Measurements from ENCODE around the gene TMEM44.

The TMEM44 gene

DNA sequence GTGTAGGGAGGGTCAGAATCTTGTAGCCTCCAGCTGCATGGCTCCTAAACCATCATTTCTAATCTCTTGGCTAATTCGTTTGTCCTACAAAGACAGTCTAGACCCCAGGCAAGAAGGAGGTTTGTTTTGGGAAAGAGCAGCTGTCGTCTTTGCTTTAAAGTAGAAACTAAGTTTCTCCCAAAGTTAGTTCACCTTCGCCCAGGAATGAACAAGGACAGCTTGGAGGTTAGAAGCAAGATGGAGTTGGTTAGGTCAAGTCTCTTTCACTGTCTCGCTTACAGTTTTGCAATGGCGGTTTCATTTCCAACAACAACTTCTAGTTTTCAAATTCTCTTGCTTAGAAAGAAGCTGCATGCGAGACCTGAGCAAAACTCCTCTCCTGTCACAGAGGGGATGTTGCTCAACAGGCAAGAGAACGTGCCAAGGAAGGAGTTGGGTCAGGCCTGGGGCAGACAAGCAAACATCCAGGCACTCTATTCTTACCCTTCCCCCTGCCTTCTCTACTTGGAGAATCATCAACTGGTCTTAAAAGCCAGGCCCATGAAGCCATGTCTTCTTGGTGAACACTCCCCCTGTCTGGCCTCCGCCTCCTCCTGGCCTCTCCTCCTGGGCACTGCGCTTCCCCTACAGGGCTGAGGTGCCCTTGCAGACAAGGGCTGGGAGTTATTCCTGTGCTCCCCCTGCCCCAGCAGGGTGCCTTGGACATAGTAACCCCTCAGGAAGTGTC is 57.6 kb downstream of the TMEM44 start:
- no peak for DNase-seq

GRCh38 chr3:194574639-194575483 is 58.4 kb downstream of the TMEM44 start:
- no peak for DNase-seq

DNA sequence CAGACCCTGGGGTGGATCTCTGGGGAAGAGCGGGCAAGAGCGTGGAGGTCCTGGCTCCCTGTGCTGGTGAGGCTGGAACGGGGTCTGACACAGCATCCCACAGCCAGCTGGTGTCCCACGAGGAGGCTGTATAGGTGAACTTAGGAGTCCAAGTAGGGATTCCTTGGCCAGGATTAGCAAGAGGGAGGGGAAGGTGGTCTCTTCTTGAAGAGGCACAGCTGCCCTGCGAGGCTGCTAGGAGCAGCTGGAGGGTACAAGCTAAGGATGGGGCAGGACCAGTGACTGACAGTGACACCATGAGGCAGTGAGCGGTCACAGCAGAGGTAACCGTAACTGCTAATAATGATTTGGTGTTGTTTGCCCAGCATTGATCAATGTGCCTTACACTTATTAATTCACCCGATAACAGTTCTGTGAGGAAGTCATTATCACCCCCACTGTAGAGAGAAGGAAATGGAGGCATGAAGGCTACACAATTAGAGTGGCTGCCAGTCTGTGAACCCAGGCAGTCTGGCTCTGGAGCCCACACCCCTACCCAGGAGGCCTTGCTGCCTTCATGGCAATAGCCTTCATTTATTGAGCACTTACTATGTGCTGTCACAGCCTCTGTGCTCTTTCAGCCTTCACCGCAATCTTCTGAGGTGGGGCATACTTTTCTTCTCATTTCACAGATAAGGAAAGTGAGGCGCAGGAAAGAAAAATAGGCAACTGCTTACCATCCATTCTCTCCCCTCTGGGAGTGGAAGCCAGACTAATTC is 59.4 kb downstream of the TMEM44 start:
- DNase-seq, result no peak

GRCh38 chr3:194572944-194573491 is 60.2 kb downstream of the TMEM44 start:
- no peak for DNase-seq

DNA sequence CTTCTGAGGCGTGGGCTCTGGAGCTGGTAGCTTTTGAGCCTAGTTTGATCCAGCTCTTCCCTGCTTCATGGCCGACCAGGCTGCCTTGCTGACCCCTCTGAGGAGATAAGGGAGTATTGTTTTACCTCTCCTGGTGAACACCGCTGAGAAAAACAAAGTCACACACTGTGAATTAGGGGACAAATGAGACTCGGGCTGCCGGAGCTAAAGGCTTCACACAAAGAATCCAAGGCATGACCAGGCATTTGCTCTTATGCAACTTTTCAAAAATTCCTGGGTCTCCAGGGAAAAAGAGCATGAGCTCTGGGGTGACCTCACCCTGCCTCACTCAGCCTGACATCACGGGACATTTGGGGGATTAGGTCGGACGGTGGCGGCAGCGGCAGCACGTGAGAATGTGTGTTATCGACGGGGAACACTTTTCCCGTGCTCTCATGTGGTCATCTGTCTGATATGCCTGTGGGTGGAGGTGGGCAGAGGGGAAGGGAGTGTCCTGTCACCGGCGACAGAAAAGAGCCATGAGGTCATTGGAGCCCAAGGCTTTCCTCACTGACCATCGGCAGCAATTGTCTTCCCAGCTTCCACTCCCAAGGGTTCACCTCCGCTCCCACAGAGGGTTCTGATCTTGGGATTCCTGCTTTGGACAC is 61.0 kb downstream of the TMEM44 start:
- DNase-seq, result no peak

- no peak for DNase-seq
These were observed 61.6 kb downstream of the TMEM44 start for GRCh38 chr3:194571491-194572142.

DNA sequence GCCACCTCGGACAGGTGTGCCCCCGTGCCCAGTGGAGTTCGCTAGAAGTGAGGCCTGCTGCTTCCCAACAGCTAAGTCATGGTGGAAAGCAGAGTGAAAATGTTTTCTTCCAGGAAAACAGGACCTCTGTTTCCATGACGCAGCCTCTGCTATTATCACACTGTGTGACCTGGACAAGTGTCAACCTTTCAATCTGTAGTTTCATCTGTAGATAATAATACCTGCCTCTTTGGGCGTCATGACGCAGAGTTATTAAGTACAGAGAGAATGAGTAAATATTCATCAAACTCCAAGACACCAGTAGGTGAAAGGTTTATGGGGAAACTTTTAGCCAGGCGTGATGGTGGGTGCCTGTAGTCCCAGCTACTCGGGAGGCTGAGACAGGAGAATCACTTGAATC is 62.3 kb downstream of the TMEM44 start:
- DNase-seq, result no peak

- no peak for DNase-seq
These were observed 63.0 kb downstream of the TMEM44 start for GRCh38 chr3:194570235-194570634.

DNA sequence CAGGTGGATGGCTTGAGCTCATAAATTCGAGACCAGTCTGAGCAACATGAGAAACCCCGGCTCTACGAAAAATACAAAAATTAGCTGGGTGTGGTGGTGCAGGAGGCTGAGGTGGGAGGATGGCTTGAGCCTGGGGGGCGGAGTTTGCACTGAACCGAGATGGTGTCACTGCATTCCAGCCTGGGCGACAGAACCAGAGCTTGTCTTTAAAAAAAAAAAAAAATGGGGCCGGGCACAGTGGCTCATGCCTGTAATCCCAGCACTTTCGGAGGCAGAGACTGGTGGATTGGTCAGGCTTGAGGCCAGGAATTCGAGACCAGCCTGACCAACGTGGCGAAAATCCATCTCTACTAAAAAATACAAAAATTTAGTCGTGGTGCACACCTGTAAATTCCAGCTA is 64.0 kb downstream of the TMEM44 start:
- no peak for DNase-seq

DNA sequence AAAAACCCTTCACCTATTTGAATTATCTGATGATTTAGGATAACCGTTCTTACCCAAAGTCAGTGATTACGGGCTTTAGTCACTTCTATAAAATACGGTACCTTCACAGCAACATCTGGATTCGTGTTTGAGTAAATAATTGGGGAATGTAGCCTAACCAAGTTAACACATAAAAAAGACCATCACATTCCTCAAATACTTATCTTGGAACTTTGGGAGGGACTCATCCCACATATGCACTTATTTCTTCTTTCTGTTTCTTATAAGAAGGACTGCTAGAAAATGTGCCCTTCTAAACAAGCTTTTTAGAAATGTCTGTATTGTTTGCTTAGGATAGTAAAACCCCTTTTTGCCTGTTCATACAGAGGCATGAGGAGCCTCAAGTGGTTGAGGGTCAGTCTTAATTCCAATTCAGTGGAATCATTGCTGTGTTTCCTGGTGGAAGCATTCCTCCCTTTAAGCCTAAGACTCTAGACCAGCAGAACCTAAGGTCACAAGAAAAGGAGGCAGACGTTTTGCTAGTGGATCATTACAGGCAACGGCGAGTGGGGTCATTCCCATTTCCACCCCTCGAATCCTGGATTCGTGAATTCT is 67.5 kb downstream of the TMEM44 start:
- DNase-seq, result no peak

- DNase-seq, result no peak
These were observed 70.2 kb downstream of the TMEM44 start for GRCh38 chr3:194562986-194563385.

- no peak for DNase-seq
These were observed 71.8 kb downstream of the TMEM44 start for GRCh38 chr3:194561306-194561974.

DNA sequence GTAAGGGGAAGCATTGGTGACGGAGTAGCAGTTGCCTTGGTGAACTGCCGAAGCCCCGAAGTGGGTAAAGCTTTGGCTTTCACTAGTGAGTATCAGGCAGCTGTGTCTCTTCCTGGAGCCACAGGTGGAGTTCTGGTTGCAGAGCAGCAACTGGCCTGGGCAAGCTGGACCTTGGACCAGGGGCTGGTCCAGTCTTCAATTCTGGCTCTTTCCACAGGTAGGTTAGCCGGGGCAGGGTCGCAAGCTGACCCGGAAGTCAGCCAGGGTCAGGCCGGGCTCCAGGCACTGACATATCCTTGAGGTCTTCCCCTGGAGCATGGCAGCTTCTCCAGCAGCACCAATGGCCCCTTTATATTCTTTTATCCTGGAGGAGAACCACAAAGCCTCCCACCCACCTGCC is 73.2 kb downstream of the TMEM44 start:
- DNase-seq, result no peak

DNA sequence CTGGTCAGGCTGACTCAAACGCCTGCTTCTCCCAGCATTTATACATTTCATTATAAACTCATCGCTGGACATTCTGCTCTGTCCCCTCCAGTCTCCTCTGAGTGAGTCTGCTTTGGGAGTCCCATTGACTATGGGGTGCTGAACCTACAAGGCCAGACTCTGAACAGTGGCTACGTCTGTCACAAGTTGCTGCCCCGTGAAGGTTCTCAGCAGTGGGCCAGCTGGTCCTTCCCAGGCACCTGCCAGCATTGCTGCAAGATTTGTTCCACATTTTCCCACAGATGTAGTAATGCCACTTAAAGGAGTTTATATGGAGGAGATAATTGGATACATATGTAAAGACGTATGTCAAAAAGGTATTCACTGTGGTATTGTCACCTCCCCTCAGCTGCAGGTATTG is 73.7 kb downstream of the TMEM44 start:
- no peak for DNase-seq

- no peak for DNase-seq
These were observed 76.8 kb downstream of the TMEM44 start for GRCh38 chr3:194556086-194557056.

DNA sequence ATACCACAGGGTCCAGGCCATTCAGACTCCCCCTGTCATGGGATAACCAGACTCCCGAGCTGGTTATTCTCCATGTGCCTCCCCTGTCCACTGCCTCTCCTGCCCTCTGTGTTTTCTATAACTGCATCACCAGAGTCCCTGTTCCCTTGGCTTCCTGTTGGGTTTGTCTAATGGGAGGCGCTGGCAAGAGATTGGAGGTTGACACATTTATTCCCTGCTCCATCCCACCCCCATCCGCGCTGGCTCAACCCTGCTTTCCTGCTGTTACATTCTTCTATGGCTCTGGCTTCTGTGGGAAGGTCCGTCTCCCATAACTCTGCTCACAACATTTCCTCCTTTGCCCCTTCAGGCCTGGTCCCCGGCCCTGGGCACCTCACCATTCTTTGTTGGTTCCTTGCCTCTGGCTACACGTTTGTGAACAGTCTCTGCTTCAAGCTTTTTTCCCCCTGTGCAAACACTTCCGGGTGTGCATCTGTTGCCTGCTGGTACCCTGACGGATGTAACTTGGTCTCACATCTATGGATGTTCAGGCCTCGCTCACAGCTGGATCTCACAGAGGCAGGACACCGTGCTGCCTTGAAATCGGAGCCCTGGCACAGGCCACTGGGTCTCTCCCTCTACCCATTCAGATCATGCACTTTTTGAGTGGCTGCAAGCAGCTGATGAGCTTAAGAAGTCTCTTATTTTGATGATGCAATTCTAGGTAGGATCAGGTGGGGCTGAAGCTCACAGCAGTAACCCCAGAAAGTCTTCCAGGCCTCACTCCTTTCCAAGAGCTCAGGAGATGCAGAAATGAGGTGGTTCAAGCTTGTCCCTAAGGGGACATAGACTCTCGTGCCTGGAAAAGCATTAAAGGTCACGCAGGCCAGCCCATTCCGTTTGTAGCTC is 77.8 kb downstream of the TMEM44 start:
- no peak for DNase-seq

DNA sequence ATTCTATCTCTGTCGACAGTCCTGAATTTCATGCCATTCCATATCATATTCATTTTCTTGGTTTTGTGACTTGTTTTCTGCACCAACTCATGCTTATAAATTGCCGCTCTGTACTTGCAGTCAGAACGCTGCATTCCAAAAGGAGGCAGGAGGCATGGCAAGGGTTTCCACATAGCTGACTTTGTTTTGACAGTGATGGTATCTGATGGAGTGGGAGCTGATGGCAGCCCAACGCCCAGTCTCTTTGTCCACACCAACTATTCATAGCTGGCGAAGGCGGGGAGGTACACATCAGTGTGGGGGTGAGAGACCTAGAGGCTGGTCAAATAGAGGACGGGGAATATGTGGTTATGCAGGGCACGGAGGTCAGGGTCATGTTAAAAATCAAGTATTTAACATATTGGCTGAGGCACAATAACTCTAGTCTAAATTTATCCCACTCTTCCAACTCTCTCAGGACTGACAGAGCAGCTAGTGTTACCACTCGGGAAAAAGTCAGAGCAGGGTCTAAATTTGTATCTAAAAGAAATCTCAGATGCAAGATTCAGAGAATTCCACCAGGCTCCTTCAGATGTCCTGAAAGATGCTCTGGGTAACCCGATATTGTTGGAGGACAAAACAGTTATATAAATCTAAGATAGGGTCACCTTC is 78.6 kb downstream of the TMEM44 start:
- no peak for DNase-seq

DNA sequence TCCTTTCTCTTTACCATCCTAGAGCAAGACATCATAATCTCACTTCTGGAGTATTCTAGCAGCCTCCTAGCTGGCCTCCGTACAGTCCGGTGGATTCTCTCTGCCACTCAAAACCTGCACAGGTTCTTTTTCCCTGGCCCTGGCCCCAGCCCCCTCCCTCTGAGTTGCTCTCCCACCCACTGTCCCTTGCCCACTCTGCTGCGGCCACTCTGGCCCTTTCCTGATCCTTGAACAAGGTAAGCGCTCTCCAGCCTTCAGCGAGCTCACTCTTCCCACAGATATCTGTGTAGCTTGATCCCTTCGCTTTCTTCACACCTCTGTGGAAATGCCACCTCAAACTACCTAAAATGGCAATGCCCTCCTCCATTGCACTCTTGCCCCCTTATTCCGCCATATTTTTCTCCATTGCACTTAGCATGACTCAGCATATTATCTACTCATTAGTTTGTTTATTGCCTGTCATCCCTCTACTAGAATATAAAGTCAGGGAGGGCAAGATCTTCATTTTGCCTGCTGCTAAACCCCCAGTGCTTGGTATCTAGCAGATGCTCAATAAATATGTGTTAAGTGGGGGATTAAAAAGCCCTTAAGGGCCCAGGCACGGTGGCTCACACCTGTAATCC is 80.8 kb downstream of the TMEM44 start:
- no peak for DNase-seq
